C4-2B (cell line): Measurements from ENCODE around the gene FBXL16.

Experiments used
- ZFX ChIP-seq: fragments of 450-650 bp; IDR thresholded peaks from 2 replicates; pipeline ENCODE4 v1.6.1; 2017
- TF ChIP-seq, protein P1 (sequence below): fragments of 450-650 bp; conservative IDR thresholded peaks from 2 replicates; pipeline ENCODE4 v1.5.1; 2017; ENCODE audit warnings: mild to moderate bottlenecking

DNA sequence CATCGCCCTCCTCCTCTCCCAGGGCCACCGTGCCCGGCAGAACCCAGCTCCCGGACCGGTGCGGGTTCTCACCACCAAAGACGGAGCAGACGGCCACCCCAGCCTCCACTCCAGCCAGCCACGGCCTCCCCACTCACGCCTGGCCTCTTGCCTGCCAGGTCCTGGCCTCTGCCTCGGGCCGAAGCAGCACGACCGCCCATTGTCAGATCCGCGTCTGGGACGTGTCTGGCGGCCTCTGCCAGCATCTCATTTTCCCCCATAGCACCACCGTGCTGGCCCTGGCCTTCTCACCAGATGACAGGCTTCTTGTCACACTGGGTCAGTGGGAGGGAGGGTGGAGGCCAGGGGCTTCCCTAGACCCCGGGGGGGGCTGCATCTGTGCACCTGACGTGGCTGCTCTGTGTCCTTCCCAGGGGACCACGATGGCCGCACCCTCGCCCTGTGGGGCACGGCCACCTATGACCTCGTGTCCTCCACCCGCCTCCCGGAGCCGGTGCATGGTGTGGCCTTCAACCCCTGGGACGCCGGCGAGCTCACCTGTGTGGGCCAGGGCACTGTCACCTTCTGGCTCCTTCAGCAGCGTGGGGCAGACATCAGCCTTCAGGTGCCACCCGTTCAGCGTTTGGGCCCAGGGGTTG is 44.3 kb downstream of the FBXL16 start:
- TF ChIP-seq, protein P1, sequence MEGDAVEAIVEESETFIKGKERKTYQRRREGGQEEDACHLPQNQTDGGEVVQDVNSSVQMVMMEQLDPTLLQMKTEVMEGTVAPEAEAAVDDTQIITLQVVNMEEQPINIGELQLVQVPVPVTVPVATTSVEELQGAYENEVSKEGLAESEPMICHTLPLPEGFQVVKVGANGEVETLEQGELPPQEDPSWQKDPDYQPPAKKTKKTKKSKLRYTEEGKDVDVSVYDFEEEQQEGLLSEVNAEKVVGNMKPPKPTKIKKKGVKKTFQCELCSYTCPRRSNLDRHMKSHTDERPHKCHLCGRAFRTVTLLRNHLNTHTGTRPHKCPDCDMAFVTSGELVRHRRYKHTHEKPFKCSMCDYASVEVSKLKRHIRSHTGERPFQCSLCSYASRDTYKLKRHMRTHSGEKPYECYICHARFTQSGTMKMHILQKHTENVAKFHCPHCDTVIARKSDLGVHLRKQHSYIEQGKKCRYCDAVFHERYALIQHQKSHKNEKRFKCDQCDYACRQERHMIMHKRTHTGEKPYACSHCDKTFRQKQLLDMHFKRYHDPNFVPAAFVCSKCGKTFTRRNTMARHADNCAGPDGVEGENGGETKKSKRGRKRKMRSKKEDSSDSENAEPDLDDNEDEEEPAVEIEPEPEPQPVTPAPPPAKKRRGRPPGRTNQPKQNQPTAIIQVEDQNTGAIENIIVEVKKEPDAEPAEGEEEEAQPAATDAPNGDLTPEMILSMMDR = no peak; the same call in 1 of the 2 replicates
- no peak for TF ChIP-seq ZFX
